HCT116 (cell line): ENCODE results near the gene IL22RA1. TPM values are rescaled to one million over a fixed set of nuclear protein-coding genes. Genes with fewer than 3 reads are reported as not detected.

Source experiments
- ATAC-seq: fragments of 200-7000 bp; cut with Tn5 transposase; 2 replicates; pipeline ENCODE4 v1.9.1; 2020; ENCODE audit warnings: mild to moderate bottlenecking, moderate library complexity
- BruUV-seq: library from RNA; stranded (reverse); fragments of 400-500 nt; replicated peaks from 2 replicates; lab custom pipeline; 2021; lab: Mats Ljungman, UMichigan
- CTCF ChIA-PET: fragments of 300-600 bp; sonication (Branson Sonifier 250); formaldehyde crosslinking; loops from one replicate; lab custom pipeline; 2021; ENCODE audit warnings: antibody characterized with exemption; lab: Charles Lee
- POLR2A ChIA-PET: fragments of 300-600, 350-600 bp; sonication (Branson Sonifier 250); formaldehyde crosslinking; loops from one replicate; lab custom pipeline; 2021; ENCODE audit warnings: antibody characterized with exemption; lab: Charles Lee
- RAD21 ChIA-PET, 2 experiments: fragments of 300-600 bp; sonication (Branson Sonifier 250); formaldehyde crosslinking; loops; one replicate each; lab custom pipeline; 2023; ENCODE audit warnings: low total read pairs in 2 of 2; ENCODE audit not compliant: uncharacterized antibody in 2 of 2, unreplicated experiment in 2 of 2, low non-redundant PET in 1 of 2; lab: Charles Lee
- DNase-seq: peaks from one replicate; pipeline ENCODE4 v3.0.0-alpha.2; 2010; ENCODE audit warnings: low read depth, low spot score
- H2AFZ ChIP-seq: fragments of 200-600 bp; shearing (Covaris generic), sonication (generic); 2 replicates; pipeline ENCODE4 v1.6.1; 2017; ENCODE audit warnings: low read depth, mixed run types, mixed read lengths, antibody characterized with exemption, low read length; ENCODE audit not compliant: poor library complexity, severe bottlenecking
- H3K27ac ChIP-seq: 2 replicates; pipeline ENCODE4 v1.5.1; 2012; ENCODE audit warnings: low read depth, low read length
- H3K27me3 ChIP-seq: fragments of 200-600 bp; sonication (generic); 2 replicates; pipeline ENCODE4 v1.6.1; 2016; ENCODE audit warnings: mixed run types, low read length, mixed read lengths; ENCODE audit not compliant: insufficient read depth
- H3K36me3 ChIP-seq, 2 experiments: fragments of 200-500 bp in 1 of 2; fragments of 200-600 bp in 1 of 2; sonication (Bioruptor generic) in 1 of 2; sonication (generic) in 1 of 2; 2 replicates each; pipeline versions ENCODE4 v1.5.1 to v1.6.1; 2014 to 2016; ENCODE audit warnings: low read length in 2 of 2, inconsistent platforms in 1 of 2, mixed read lengths in 1 of 2, mixed run types in 1 of 2; ENCODE audit not compliant: insufficient read depth in 2 of 2, control insufficient read depth in 1 of 2
- H3K4me1 ChIP-seq, 2 experiments: fragments of 200-600 bp in 1 of 2; sonication (generic) in 1 of 2; 2 replicates each; pipeline versions ENCODE4 v1.5.1 to v1.6.1; 2012 to 2017; ENCODE audit warnings: low read length in 2 of 2, inconsistent platforms in 1 of 2, mild to moderate bottlenecking in 1 of 2, mixed read lengths in 1 of 2, mixed run types in 1 of 2, moderate library complexity in 1 of 2; ENCODE audit not compliant: insufficient read depth in 2 of 2, control insufficient read depth in 1 of 2
- H3K4me2 ChIP-seq: fragments of 200-600 bp; sonication (generic); 2 replicates; pipeline ENCODE4 v1.6.1; 2017; ENCODE audit warnings: mixed run types, low read length, mixed read lengths
- H3K4me3 ChIP-seq, 2 experiments: fragments of 200-600 bp in 1 of 2; sonication (generic) in 1 of 2; replicated peaks in 1 of 2; 2 replicates each; pipeline ENCODE4 v1.5.1; 2011 to 2016; ENCODE audit warnings: low read length in 2 of 2, control low read depth in 1 of 2, low read depth in 1 of 2, mild to moderate bottlenecking in 1 of 2, mixed read lengths in 1 of 2, mixed run types in 1 of 2
- H3K79me2 ChIP-seq: fragments of 200-600 bp; sonication (generic); 2 replicates; pipeline ENCODE4 v1.6.1; 2017; ENCODE audit warnings: mild to moderate bottlenecking, mixed run types, low read length, moderate library complexity, mixed read lengths; ENCODE audit not compliant: insufficient read depth
- H3K9ac ChIP-seq: fragments of 200-600 bp; sonication (generic); 2 replicates; pipeline ENCODE4 v1.6.1; 2016; ENCODE audit warnings: low read length, mixed read lengths
- H3K9me2 ChIP-seq: fragments of 200-600 bp; sonication (generic), shearing (Covaris generic); 2 replicates; pipeline ENCODE4 v1.6.1; 2017; ENCODE audit warnings: mixed run types, mild to moderate bottlenecking, moderate library complexity; ENCODE audit not compliant: insufficient read depth
- H3K9me3 ChIP-seq, 2 experiments: fragments of 200-500 bp in 1 of 2; fragments of 200-600 bp in 1 of 2; sonication (Bioruptor generic) in 1 of 2; sonication (generic) in 1 of 2; 2 replicates each; pipeline ENCODE4 v1.6.1; 2014 to 2017; ENCODE audit warnings: low read length in 2 of 2, mixed read lengths in 2 of 2, inconsistent platforms in 1 of 2, low read depth in 1 of 2, mild to moderate bottlenecking in 1 of 2, mixed run types in 1 of 2, moderate library complexity in 1 of 2; ENCODE audit not compliant: control insufficient read depth in 1 of 2, insufficient read depth in 1 of 2
- H4K20me1 ChIP-seq: fragments of 200-600 bp; sonication (generic), shearing (Covaris generic); 2 replicates; pipeline ENCODE4 v1.6.1; 2017; ENCODE audit warnings: mixed run types, mild to moderate bottlenecking, moderate library complexity; ENCODE audit not compliant: insufficient read depth
- ATF3 ChIP-seq: IDR thresholded peaks from 2 replicates; pipeline ENCODE4 v1.6.1; 2012
- CBX3 ChIP-seq: IDR thresholded peaks from 2 replicates; pipeline ENCODE4 v1.6.1; 2012; ENCODE audit warnings: low read depth
- CEBPB ChIP-seq: IDR thresholded peaks from 2 replicates; pipeline ENCODE4 v1.6.1; 2012; ENCODE audit warnings: low read depth
- CTCF ChIP-seq, 3 experiments: fragments of 200-600 bp in 1 of 3; sonication (generic) in 1 of 3; IDR thresholded peaks in 2 of 3; conservative IDR thresholded peaks in 1 of 3; 2 replicates each; pipeline ENCODE4 v1.5.1; 2012 to 2017; ENCODE audit warnings: low read depth in 2 of 3, low read length in 2 of 3, antibody characterized with exemption in 1 of 3, borderline replicate concordance in 1 of 3, control low read depth in 1 of 3, mild to moderate bottlenecking in 1 of 3, mixed read lengths in 1 of 3, mixed run types in 1 of 3, moderate library complexity in 1 of 3; ENCODE audit not compliant: insufficient read depth in 1 of 3
- EGR1 ChIP-seq: IDR thresholded peaks from 2 replicates; pipeline ENCODE4 v1.6.1; 2012; ENCODE audit warnings: low read depth
- ELF1 ChIP-seq: IDR thresholded peaks from 2 replicates; pipeline ENCODE4 v1.6.1; 2012; ENCODE audit warnings: low read depth, borderline replicate concordance
- EZH2phosphoT487 ChIP-seq: fragments of 200-600 bp; IDR thresholded peaks from 2 replicates; pipeline ENCODE4 v1.6.1; 2018; ENCODE audit warnings: antibody characterized with exemption, borderline replicate concordance
- REST ChIP-seq: IDR thresholded peaks from 2 replicates; pipeline ENCODE4 v1.6.1; 2012; ENCODE audit warnings: low read depth
- SRF ChIP-seq: IDR thresholded peaks from 2 replicates; pipeline ENCODE4 v1.6.1; 2012; ENCODE audit warnings: low read depth
- YY1 ChIP-seq: IDR thresholded peaks from 2 replicates; pipeline ENCODE4 v1.6.1; 2011; ENCODE audit warnings: low read length, low read depth, moderate library complexity, mild to moderate bottlenecking; ENCODE audit not compliant: insufficient replicate concordance; ENCODE audit errors: extremely low read depth
- ZBTB33 ChIP-seq: IDR thresholded peaks from 2 replicates; pipeline ENCODE4 v1.6.1; 2011; ENCODE audit warnings: mild to moderate bottlenecking, low read length, moderate library complexity; ENCODE audit not compliant: insufficient replicate concordance; ENCODE audit errors: extremely low read depth
- ZNF274 ChIP-seq: fragments of 200-500 bp; sonication (Bioruptor generic); IDR thresholded peaks from 2 replicates; pipeline ENCODE4 v1.6.1; 2014; ENCODE audit warnings: mild to moderate bottlenecking, low read depth, low read length, inconsistent platforms
- intact Hi-C: fragments of 100-400 bp; cut with micrococcal nuclease; formaldehyde crosslinking; loops from 2 replicates; pipeline ENCODE4 v1.10.0; 2022
- total RNA-seq: library from RNA; stranded (reverse); gene quantifications from one replicate; pipeline ENCODE4 v1.2.1, GENCODE V29; 2021; ENCODE audit not compliant: unreplicated experiment

Gene IL22RA1
- total RNA-seq, 1 experiment from 2014 or later = 2.1 TPM

GRCh38 chr1:24117132-24117531 lies 25.8 kb downstream of the IL22RA1 start:
- no peak overlapping the region for H2AFZ ChIP-seq
- no peaks in the 10 kb centered on the region for H3K9me3 ChIP-seq
- no peak overlapping the region for H3K9ac ChIP-seq
- H3K27me3 ChIP-seq = no peaks in the 10 kb centered on the region
- H4K20me1 ChIP-seq = no peaks in the 10 kb centered on the region
- H3K4me3 ChIP-seq = no peak overlapping the region
- H3K27ac ChIP-seq = no peak overlapping the region
- intact Hi-C loops = no loop called here
- no peaks in the 10 kb centered on the region for H3K36me3 ChIP-seq
- ChIA-PET CTCF (interaction anchor here (1.4 kb wide), 1 partner anchor 33 kb away, joined by 6 read pairs; no protein-coding TSS in a partner anchor), POLR2A (no interaction called here), RAD21 (no interaction called here)
- ATAC-seq (no peak), DNase-seq (no peak)
- no peaks in the 10 kb centered on the region for H3K9me2 ChIP-seq
- TF ChIP-seq CEBPB = no peak
- peak overlapping the region; percentile 40; the same call in 1 of the 2 replicates for H3K4me2 ChIP-seq
- no TSS peak for BruUV-seq
- H3K4me1 ChIP-seq = peaks cover 5 to 22% of the 10 kb centered on the region in 2 experiments
- no peaks in the 10 kb centered on the region for H3K79me2 ChIP-seq

- Histone ChIP-seq H4K20me1 (no peaks in the 10 kb centered on the region), H3K36me3 (no peaks in the 10 kb centered on the region), H3K9ac (no peak overlapping the region), H2AFZ (no peak overlapping the region), H3K27ac (no peak overlapping the region), H3K4me2 (no peak overlapping the region), H3K79me2 (no peaks in the 10 kb centered on the region), H3K4me3 (no peak overlapping the region), H3K27me3 (no peaks in the 10 kb centered on the region), H3K4me1 (peaks cover 5 to 28% of the 10 kb centered on the region in 2 experiments), H3K9me3 (no peaks in the 10 kb centered on the region), H3K9me2 (no peaks in the 10 kb centered on the region)
- intact Hi-C loops = no loop called here
- ChIA-PET POLR2A (no interaction called here), RAD21 (no interaction called here), CTCF (no interaction called here)
- DNase-seq (no peak), ATAC-seq (no peak)
- no TSS peak for BruUV-seq
- TF ChIP-seq SRF (no peak), ZNF274 (no peak), CBX3 (no peak), ATF3 (no peak), EGR1 (no peak), EZH2phosphoT487 (no peak), ELF1 (no peak), ZBTB33 (no peak), CTCF (IDR thresholded peaks at IDR 0.05 in 2 of 3, conservative IDR thresholded peaks at IDR 0.05 in 1 of 3; ENCODE audit: borderline replicate concordance in 1 of 3, insufficient read depth in 1 of 3, low read depth in 2 of 3, low read length in 2 of 3) (no peak), YY1 (no peak), REST (no peak)
Observed at GRCh38 chr1:24114753-24115152, 28.2 kb downstream of the IL22RA1 start.
